OCI-LY7 (cell line): ENCODE measurements around the gene TIFAB.

ENCODE experiments used
- EZH2phosphoT487 ChIP-seq: fragments of 200-600 bp; sonication (generic); IDR thresholded peaks from 2 replicates; pipeline ENCODE4 v1.6.1; 2018; ENCODE audit warnings: low read depth, borderline replicate concordance, mild to moderate bottlenecking, mixed run types, antibody characterized with exemption, low read length, moderate library complexity, mixed read lengths
- TF ChIP-seq, protein P1 (sequence below): fragments of 200-600 bp; sonication (generic); conservative IDR thresholded peaks from 2 replicates; pipeline ENCODE4 v1.5.1; 2014; ENCODE audit warnings: mild to moderate bottlenecking, antibody characterized with exemption, low read length, moderate library complexity, mixed read lengths

DNA sequence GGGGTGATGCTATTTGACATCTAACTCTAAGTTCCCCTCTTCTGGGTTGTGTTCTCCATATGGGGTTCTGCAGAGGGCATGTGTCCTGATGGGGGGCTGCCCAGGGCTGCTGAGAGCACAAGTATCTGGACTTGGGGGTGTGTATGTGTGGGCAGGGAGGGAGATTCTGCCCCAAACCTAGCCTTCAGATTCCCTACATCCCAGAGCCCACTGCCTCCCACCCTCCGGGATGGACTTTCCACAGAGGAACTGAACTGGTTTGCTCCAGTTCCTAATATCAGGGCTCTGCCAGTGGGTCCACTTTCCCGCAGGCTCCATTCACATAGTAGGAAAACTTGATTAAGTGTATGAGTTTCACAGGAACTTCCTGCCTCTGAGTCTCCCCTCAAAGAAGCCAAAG is 16.4 kb upstream of the TIFAB start:
- TF ChIP-seq, protein P1, sequence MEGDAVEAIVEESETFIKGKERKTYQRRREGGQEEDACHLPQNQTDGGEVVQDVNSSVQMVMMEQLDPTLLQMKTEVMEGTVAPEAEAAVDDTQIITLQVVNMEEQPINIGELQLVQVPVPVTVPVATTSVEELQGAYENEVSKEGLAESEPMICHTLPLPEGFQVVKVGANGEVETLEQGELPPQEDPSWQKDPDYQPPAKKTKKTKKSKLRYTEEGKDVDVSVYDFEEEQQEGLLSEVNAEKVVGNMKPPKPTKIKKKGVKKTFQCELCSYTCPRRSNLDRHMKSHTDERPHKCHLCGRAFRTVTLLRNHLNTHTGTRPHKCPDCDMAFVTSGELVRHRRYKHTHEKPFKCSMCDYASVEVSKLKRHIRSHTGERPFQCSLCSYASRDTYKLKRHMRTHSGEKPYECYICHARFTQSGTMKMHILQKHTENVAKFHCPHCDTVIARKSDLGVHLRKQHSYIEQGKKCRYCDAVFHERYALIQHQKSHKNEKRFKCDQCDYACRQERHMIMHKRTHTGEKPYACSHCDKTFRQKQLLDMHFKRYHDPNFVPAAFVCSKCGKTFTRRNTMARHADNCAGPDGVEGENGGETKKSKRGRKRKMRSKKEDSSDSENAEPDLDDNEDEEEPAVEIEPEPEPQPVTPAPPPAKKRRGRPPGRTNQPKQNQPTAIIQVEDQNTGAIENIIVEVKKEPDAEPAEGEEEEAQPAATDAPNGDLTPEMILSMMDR, result no peak
- no peak for TF ChIP-seq EZH2phosphoT487
